IPS DF 4.7 (cell line): Measurements from ENCODE around the gene LURAP1L.

Source experiments
- DNase-seq: peaks from one replicate; pipeline ENCODE4 v3.0.0-alpha.2; 2013; ENCODE audit warnings: low spot score; ENCODE audit errors: extremely low read depth

Gene LURAP1L

GRCh38 chr9:12776513-12777055, 1.8 kb downstream of the LURAP1L start:
- no peak for DNase-seq

DNA sequence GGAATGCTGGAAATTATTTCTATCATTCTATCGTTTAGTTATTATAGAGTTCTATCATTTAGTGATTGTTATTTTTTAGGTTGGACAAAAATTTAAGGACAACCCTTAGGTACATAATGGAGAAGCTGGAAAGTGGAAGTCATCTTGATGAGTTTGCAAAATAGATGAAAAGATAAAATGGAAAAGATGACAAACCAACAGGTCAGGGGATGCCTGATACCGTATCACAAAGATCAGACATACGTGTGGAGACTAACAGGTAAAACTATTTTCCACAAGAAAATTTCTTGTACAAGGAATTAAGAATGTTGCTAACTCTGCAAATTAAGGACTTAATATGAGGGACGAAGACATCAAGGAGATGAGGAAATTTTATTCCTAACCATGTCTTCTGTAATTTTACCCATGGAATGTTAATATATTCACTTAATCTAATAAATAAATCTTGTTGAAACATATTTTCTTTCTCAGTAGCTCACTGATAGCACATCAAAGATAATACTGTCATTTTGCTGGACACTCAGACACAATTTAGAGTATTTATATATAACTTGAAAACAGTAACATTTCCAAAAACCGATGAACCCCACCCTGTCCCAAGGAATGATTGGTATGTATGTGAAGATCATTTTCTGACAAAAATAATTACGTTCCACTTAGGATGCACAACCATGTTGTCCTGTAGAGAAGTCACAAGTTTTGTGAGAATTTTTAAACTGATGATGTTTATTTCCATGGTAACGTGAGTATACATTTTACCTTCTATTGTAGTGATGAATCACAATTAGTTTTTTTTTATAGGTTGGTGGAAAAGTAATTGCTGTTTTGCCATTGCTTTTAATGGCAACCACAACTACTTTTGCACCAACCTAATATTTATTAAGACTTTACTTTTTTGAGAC, 2.6 kb downstream of the LURAP1L start:
- DNase-seq: no peak

DNA sequence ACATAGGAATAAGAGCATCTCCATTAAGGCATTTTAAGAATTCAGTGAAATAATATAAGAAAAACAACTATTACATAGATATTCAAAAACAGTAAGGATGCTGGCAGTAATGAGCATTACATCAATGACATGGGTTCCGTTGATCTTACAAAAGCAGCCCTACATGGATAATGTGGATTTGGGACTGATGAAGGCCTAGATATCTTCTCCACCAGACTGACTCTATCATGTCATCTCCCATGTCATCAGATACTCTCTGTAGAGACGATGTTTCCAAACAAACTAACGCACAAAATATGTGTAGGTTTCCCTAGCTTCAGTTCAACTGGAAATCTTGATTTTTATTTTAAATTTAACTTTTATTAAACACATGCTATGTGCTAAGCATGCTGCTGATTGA, 3.6 kb downstream of the LURAP1L start:
- DNase-seq: no peak

- DNase-seq: no peak
Observed at GRCh38 chr9:12781226-12781733, 6.5 kb downstream of the LURAP1L start.

DNA sequence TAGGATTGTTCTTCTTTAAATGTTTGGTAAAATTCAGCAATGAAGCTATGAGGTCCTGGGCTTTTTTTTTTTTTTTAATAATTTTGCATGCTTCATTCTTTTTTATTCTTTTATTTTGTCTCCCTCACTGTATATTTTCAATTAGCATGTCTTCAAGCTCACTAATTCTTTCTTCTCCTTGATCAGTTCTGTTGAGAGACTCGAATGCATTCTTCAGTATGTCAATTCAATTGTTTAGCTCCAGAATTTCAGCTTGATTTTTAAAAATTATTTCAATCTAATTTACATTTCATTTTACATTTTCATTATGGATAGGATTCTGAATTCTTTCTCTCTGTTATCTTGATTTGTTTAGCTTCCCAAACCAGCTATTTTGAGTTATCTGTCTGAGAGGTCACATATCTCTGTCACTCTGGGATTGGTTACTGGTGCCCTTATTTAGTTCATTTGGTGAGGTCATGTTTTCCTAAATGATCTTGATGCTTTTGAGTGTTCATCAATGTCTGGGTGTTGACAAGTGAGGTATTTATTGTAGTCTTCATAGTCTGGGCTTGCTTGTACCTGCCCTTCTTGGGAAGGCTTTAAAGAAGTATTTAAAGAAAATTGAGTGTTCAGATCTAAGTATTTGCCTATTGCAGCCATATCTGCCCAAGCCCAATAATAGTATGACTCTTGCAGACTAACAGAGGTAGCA, 9.1 kb downstream of the LURAP1L start:
- no peak for DNase-seq

DNA sequence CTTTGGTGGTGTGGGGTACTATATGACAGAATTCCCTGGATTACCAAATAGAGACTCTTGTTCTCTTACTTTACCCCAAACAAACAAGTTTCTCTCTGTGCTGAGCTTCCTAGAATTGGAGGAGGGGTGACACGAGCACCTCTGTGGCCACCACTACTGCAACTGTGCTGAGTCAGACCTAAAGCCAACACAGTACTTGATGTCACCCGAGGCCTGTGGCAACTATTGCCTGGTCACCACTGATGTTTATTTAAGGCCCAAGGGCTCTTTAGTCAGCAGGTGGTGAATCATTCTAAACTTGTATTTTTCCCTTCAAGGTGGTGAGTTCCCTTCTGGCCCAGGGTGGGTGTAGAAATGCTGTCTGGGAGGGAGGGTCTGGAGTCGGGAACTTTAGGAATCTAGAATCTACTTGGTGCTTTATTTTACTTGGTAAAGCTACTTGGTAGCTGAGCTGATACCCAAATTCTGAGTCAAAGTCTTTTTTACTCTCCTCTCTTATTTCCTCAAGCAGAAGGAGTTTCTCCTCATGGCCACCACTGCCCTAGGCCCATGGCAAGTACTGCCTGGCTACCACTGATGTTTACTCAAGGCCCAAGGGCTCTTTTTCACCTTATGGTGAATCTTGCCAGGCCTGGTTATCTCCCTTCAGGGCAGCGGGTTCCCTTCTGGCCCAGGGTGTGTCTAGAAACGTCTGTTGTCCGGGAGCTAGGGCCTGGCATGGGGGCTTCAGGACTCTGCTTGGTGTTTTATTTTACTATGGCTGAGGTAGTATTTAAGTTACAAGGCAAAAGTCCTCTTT, 9.8 kb downstream of the LURAP1L start:
- no peak for DNase-seq

- no peak for DNase-seq
Observed at GRCh38 chr9:12785260-12785770, 10.5 kb downstream of the LURAP1L start.

GRCh38 chr9:12785941-12786340, 11.1 kb downstream of the LURAP1L start:
- DNase-seq: no peak

DNA sequence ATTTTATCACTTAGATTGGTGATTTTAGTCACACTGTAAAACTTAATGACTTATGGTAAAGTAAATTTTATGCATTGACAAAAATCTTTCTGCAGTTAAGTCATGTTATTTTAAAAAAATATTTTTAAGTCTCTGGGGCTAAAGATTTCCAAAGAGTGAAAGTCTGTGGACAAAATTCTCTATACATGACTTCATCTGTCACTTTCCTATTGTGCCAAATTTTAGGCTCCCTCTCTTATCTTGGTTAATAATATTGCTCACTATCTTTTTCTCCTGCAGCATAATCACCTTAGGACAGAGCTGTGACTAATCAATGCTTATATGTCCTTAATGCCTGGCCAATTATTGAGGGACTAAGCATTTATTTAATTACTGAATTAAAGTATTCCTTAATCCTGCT, 15.2 kb downstream of the LURAP1L start:
- DNase-seq: no peak

GRCh38 chr9:12790883-12791282, 16.1 kb downstream of the LURAP1L start:
- no peak for DNase-seq

- DNase-seq: no peak
Observed at GRCh38 chr9:12794101-12794799, 19.4 kb downstream of the LURAP1L start.

GRCh38 chr9:12796601-12797000, 21.8 kb downstream of the LURAP1L start:
- no peak for DNase-seq

DNA sequence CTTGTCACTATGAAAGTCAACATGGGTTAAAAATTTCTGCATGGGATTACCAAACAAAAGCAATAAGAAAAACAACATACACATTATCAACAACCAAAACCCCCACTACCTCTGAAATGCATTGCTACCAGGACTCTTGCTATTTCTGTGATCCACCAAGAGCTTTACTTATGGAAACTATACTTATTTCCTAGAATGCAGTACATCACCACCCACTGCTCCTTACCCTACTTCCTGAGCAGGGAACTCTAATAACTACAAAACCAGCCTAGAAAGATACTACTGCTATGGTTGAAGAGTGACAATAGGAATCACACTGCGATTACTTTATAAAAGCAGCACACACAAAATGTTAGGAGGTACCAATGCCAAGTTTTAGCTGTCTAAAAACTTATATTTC, 22.2 kb downstream of the LURAP1L start:
- DNase-seq: no peak

DNA sequence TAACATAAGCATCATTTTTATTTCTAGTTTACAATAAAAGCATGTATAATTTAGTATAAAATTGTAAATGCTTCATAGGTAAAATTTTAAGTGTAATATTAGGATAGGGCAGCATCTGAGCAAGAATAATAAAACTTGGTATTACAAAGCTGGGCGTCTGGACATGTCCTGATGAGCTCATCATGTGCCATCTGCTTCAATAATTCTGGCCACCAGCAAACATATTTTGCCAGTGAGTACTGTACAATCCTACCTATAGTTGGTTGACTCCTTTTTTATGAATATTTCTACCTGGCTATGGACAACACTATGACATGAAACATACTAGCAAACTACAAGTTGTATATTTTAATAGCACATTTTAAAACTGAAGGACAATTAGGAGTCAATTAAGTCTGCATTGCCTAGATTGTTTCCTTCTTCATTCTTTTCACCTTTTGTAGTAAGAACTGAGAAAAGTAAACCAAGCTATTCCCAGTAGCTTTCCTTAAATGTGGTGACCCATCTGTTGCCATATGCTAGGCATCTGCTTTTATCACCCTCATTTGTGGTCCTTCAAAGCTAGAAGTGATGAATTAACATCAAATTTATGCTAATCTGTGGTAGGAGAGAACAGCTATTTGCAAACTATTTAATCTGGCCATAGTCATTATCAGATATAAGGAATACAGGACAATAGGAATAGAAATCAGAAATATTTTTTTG, 23.4 kb downstream of the LURAP1L start:
- no peak for DNase-seq

DNA sequence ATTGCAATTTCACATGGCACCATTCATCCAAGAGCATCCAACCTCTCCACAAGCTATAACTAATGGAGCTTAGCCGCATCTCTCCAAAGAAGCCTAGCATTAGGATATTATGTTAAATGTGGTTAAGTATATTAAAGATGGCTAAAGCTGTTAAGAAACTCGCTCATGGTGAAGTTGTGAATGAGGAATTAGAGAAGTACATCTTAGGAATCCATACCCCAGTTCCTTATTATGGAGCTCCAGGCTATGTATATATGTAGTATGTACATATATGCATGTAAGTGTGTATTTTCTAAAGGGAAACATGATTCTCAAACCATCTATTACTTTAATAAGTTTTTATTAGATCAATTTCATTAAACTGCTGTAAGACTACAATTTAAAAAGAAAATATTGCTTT, 26.4 kb downstream of the LURAP1L start:
- no peak for DNase-seq

DNA sequence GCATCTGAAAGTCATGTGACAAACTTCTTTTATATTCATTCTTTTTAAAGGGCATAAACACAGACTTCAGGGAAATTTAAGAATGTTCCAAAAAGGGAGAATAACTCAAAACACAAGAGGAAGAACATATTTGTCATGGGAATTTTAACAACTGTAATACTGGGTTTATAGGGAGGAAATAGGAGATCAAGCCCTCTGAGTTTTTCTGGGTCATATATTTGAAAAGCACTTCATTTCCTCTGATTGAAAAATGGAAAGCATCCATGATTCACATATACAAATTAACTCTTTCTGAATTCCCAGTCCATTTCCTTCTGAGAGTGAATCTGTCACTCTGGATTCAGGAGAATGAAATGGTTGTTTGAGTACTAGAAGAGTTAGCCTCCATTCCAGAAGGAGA, 26.8 kb downstream of the LURAP1L start:
- DNase-seq: no peak

DNA sequence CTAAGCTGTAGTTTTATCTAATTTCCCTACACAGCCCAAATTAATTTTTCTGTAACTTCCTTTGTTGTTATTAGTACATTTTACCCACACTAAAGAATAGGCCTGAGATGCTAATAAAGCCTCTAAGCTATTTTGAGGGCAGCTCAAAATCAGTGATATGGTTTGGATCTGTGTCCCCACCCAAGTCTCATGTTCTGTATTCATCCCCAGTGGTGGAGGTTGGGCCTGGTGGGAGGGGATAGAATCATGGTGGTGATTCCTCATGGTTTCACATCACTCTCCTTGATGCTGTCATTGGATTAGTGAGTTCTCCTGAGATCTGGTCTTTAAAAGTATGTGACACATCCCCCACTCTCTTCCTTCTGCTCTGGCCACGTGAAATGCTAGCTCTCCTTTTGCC, 27.3 kb downstream of the LURAP1L start:
- no peak for DNase-seq

DNA sequence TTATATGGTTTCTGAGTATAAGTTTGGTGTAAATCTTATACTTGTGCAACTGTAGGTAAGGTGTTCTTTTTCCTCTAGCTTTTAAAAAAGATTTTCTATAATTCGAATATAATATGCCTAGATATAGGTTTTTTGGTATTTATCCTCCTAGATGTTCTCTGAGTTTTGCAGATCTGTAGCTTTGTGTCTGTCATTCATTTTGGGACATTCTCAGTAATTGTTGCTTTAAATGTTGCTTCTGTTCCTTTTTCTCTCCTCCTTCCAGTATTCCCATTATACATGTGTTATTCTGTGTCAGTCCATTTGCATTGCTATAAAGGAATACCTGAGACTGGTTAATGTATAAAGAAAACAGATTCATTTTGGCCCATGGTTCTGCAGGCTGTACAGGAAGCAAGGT, 33.7 kb downstream of the LURAP1L start:
- DNase-seq: no peak

GRCh38 chr9:12809720-12810119, 34.9 kb downstream of the LURAP1L start:
- DNase-seq: no peak

DNA sequence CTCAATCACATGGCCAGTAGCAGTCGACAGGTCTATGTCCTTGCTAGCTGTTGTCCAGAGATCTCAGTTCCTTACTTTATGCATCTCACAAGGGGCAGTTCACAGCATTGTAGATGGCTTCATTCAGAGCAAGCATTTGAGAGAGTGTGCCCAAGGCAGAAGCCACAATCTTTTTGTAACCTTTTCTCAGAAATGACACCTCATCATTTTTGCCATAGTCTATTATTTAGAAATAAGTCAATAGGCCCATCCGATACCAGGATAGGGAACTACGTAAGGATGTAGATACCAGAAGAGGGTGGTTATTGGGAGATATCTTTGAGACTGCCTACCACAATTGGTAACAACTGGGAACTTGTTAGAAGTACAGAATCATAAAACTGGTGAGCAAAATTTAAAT, 37.1 kb downstream of the LURAP1L start:
- DNase-seq: no peak
